Measurements from ENCODE around the gene PRKG1. TPM values are rescaled to one million over a fixed set of nuclear protein-coding genes. Genes with fewer than 3 reads are reported as not detected.

The PRKG1 gene
- total and polyA plus RNA-seq, 2 donors (not counting 1 experiment from before 2014, with no cell fraction given): not detected

DNA sequence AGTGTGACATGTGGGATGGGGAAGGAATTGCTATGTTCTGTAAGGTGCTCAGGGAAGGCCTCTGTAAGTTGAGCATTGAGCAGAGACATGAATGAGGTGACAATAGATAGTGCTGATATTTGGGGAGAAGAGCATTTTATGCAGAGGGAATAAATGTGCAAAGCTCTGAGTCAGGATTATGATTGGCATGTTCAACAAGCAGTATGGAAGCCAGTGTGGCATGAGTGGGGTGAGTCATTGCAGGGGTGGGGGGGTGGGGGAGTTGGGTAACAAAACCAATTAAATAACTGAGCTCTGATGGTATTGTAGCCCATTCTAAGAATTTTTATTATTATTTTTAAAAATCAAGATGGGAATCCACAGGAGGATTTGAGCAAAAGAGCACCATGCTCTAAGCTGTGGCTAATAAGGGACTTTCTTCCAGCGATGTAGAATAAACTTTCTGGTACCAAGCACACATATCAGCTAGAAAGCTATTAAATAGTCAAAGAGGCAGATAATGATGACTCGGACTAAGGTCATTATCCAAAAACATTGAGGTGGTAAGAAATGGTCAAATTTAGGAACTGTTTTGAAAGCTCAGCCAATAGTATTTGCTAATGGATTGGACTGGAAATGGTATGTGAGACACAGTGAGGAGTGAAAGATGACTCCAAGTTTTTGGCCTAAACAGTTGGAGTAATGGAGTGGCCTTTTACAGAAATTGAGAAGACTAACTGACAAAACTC is 96.4 kb downstream of the PRKG1 start:
- no peaks in the 10 kb centered on the region for H3K27me3 Mint-ChIP-seq
- ATAC-seq (ENCODE audit: low read depth) (no peak), DNase-seq (no peak)
- H3K4me1 Mint-ChIP-seq: no peaks in the 10 kb centered on the region
- Histone ChIP-seq H3K36me3 (replicated peaks in 1 of 2; ENCODE audit: control extremely low read depth in 1 of 2, control insufficient read depth in 1 of 2, extremely low read depth in 1 of 2, insufficient read depth in 2 of 2, low read length in 1 of 2) (no peaks in the 10 kb centered on the region), H3K79me2 (ENCODE audit: control insufficient read depth, insufficient read depth, low read length) (no peaks in the 10 kb centered on the region), H3K4me3 (ENCODE audit: control extremely low read depth in 1 of 5, extremely low read depth in 1 of 5, insufficient read depth in 1 of 5, low read depth in 2 of 5, low read length in 4 of 5) (no peak overlapping the region), H3K9me3 (ENCODE audit: control extremely low read depth in 1 of 3, control insufficient read depth in 2 of 3, insufficient read depth in 1 of 3, low read length in 2 of 3) (no peaks in the 10 kb centered on the region), H3K9ac (ENCODE audit: low read length) (no peak overlapping the region), H3K4me2 (replicated peaks; ENCODE audit: low read depth, low read length, poor library complexity, severe bottlenecking) (no peak overlapping the region), H3K27ac (ENCODE audit: low read length in 2 of 2) (no peak overlapping the region), H4K20me1 (ENCODE audit: control insufficient read depth, insufficient read depth, low read length, poor library complexity, severe bottlenecking) (no peaks in the 10 kb centered on the region), H3K4me1 (ENCODE audit: control insufficient read depth in 2 of 2, insufficient read depth in 2 of 2, low read length in 2 of 2) (no peaks in the 10 kb centered on the region), H2AFZ (ENCODE audit: insufficient read depth, low read depth, low read length, poor library complexity, severe bottlenecking) (no peak overlapping the region), H3K27me3 (replicated peaks in 1 of 4; ENCODE audit: control extremely low read depth in 1 of 4, control insufficient read depth in 3 of 4, insufficient read depth in 4 of 4, low read length in 3 of 4) (no peaks in the 10 kb centered on the region)
- ChIA-PET POLR2A (no interaction called here), CTCF (no interaction called here)
- WGBS (ENCODE audit: insufficient coverage): 67% methylated on average over 1 of the region's 2 CpGs
- H3K9me3 Mint-ChIP-seq (ENCODE audit: insufficient read depth): no peaks in the 10 kb centered on the region
- no peak for TF ChIP-seq EZH2 (IDR thresholded peaks at IDR 0.05; ENCODE audit: borderline replicate concordance, insufficient read depth, low read depth, low read length, poor library complexity, severe bottlenecking)
- TF ChIP-seq, protein P1, sequence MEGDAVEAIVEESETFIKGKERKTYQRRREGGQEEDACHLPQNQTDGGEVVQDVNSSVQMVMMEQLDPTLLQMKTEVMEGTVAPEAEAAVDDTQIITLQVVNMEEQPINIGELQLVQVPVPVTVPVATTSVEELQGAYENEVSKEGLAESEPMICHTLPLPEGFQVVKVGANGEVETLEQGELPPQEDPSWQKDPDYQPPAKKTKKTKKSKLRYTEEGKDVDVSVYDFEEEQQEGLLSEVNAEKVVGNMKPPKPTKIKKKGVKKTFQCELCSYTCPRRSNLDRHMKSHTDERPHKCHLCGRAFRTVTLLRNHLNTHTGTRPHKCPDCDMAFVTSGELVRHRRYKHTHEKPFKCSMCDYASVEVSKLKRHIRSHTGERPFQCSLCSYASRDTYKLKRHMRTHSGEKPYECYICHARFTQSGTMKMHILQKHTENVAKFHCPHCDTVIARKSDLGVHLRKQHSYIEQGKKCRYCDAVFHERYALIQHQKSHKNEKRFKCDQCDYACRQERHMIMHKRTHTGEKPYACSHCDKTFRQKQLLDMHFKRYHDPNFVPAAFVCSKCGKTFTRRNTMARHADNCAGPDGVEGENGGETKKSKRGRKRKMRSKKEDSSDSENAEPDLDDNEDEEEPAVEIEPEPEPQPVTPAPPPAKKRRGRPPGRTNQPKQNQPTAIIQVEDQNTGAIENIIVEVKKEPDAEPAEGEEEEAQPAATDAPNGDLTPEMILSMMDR (IDR thresholded peaks at IDR 0.05): no peak
- no peak overlapping the region for H3K4me3 Mint-ChIP-seq
- intact Hi-C loops (cut with micrococcal nuclease): no loop called here
- no peak overlapping the region for H3K27ac Mint-ChIP-seq

GRCh38 chr10:51171946-51172345 is 97.7 kb downstream of the PRKG1 start:
- intact Hi-C loops (cut with micrococcal nuclease): no loop called here
- Mint-ChIP-seq H3K27me3 (no peaks in the 10 kb centered on the region), H3K27ac (no peak overlapping the region), H3K4me3 (no peak overlapping the region), H3K9me3 (ENCODE audit: insufficient read depth) (no peaks in the 10 kb centered on the region), H3K4me1 (no peaks in the 10 kb centered on the region)
- H3K4me1 ChIP-seq (ENCODE audit: control insufficient read depth in 2 of 2, insufficient read depth in 2 of 2, low read length in 2 of 2): no peaks in the 10 kb centered on the region
- no peaks in the 10 kb centered on the region for H3K36me3 ChIP-seq (replicated peaks in 1 of 2; ENCODE audit: control extremely low read depth in 1 of 2, control insufficient read depth in 1 of 2, extremely low read depth in 1 of 2, insufficient read depth in 2 of 2, low read length in 1 of 2)
- no peak overlapping the region for H2AFZ ChIP-seq (ENCODE audit: insufficient read depth, low read depth, low read length, poor library complexity, severe bottlenecking)
- H3K4me2 ChIP-seq (replicated peaks; ENCODE audit: low read depth, low read length, poor library complexity, severe bottlenecking): no peak overlapping the region
- DNase-seq (no peak), ATAC-seq (ENCODE audit: low read depth) (no peak)
- POLR2A ChIA-PET: no interaction called here
- WGBS (ENCODE audit: insufficient coverage): no CpG with 5 or more reads among the region's 2 CpGs
- no peaks in the 10 kb centered on the region for H3K79me2 ChIP-seq (ENCODE audit: control insufficient read depth, insufficient read depth, low read length)
- H3K9ac ChIP-seq (ENCODE audit: low read length): no peak overlapping the region
- CTCF ChIA-PET: no interaction called here
- no peaks in the 10 kb centered on the region for H4K20me1 ChIP-seq (ENCODE audit: control insufficient read depth, insufficient read depth, low read length, poor library complexity, severe bottlenecking)
- H3K4me3 ChIP-seq (ENCODE audit: control extremely low read depth in 1 of 5, extremely low read depth in 1 of 5, insufficient read depth in 1 of 5, low read depth in 2 of 5, low read length in 4 of 5): no peak overlapping the region
- H3K27ac ChIP-seq (ENCODE audit: low read length in 2 of 2): no peak overlapping the region
- H3K27me3 ChIP-seq (replicated peaks in 1 of 4; ENCODE audit: control extremely low read depth in 1 of 4, control insufficient read depth in 3 of 4, insufficient read depth in 4 of 4, low read length in 3 of 4): no peaks in the 10 kb centered on the region
- TF ChIP-seq, protein P1 (IDR thresholded peaks at IDR 0.05): no peak
- no peak for TF ChIP-seq EZH2 (IDR thresholded peaks at IDR 0.05; ENCODE audit: borderline replicate concordance, insufficient read depth, low read depth, low read length, poor library complexity, severe bottlenecking)
- no peaks in the 10 kb centered on the region for H3K9me3 ChIP-seq (ENCODE audit: control extremely low read depth in 1 of 3, control insufficient read depth in 2 of 3, insufficient read depth in 1 of 3, low read length in 2 of 3)

Data from B cell (primary cell).